ENCODE results near the gene ZCCHC10. TPM values are rescaled to one million over a fixed set of nuclear protein-coding genes. Genes with fewer than 3 reads are reported as not detected.

The ZCCHC10 gene
- total RNA-seq (2014; rRNA removed; shearing (Covaris generic)), result 7.7 and 9.5 TPM in 2 replicates

GRCh38 chr5:133025804-133026663 is at the start of gene ZCCHC10:
ZCCHC10 (minus strand) TSS chr5:133026549; CDS start chr5:133026537, 12 bp downstream.

GRCh38 chr5:133051542-133052316 is 25.4 kb upstream of the ZCCHC10 start, which contains the start of gene HSPA4:
HSPA4 (plus strand) TSS chr5:133052013; CDS start chr5:133052251, 238 bp downstream.

GRCh38 chr5:132963171-132964104 is 62.9 kb downstream of the ZCCHC10 start, which contains the start of gene AFF4:
AFF4 (minus strand) TSS chr5:132963634; CDS start chr5:132937189, 26,445 bp downstream.

Small RNAs within 50 kb of the gene (small RNA-seq; reads per million reads assigned to genes)
- gene AC113410.1 (not detected), gene AC113410.3 (not detected), gene ATP6V0E1P1 (not detected), gene RF00019 (not detected)

Other genes starting within 250 kb of the ZCCHC10 start
- gene SEPTIN8, start 249.3 kb downstream of the ZCCHC10 start, total RNA-seq (2014; rRNA removed; shearing (Covaris generic)), result 33.8 and 36.1 TPM in 2 replicates
- 0.15 and 0.32 TPM in 2 replicates for gene SOWAHA, start 213.2 kb downstream of the ZCCHC10 start, total RNA-seq (2014; rRNA removed; shearing (Covaris generic))
- 9.9 and 14.4 TPM in 2 replicates for gene SHROOM1, start 195.9 kb downstream of the ZCCHC10 start, total RNA-seq (2014; rRNA removed; shearing (Covaris generic))
- gene GDF9, start 160.1 kb downstream of the ZCCHC10 start, total RNA-seq (2014; rRNA removed; shearing (Covaris generic)), result 0.16 and 0.23 TPM in 2 replicates
- gene UQCRQ, start 159.9 kb downstream of the ZCCHC10 start, total RNA-seq (2014; rRNA removed; shearing (Covaris generic)), result 325 and 380 TPM in 2 replicates
- gene LEAP2, start 152.9 kb downstream of the ZCCHC10 start, total RNA-seq (2014; rRNA removed; shearing (Covaris generic)), result 0.11 TPM in 2 replicates
- 31.7 and 34.9 TPM in 2 replicates for gene AFF4, start 62.9 kb downstream of the ZCCHC10 start, total RNA-seq (2014; rRNA removed; shearing (Covaris generic))
- 86.9 and 114 TPM in 2 replicates for gene HSPA4, start 25.5 kb upstream of the ZCCHC10 start, total RNA-seq (2014; rRNA removed; shearing (Covaris generic))